ENCODE measurements around the gene DHX8.

The DHX8 gene

DNA sequence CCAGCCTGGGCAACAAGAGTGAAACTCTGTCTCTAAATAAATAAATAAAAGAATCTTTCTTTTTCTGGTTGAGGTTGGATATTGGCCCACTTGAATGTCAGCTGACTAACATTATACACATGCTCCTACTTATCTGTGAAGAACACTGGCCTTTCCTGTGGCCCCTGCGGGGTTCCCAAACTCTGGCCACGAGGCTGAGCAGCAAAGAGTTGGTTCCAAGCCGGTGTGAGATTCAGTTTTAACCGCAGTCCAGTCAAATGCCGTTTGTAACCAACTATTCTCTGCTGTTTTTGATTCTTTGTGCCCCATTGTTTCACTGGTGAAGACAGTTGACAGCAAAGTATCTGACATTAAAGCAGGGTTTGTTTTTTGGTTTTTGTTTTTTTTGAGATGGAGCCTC, 51.1 kb downstream of the DHX8 start:
- Histone ChIP-seq H3K9ac (ENCODE audit: low read length) (no peak overlapping the region), H3K27me3 (ENCODE audit: control insufficient read depth, insufficient read depth, low read length) (no peaks in the 10 kb centered on the region), H3K27ac (ENCODE audit: low read depth, low read length) (no peak overlapping the region), H3K36me3 (ENCODE audit: control insufficient read depth, insufficient read depth, low read length) (peaks cover 51% of the 10 kb centered on the region), H3K9me3 (ENCODE audit: control insufficient read depth, insufficient read depth, low read depth, low read length) (no peaks in the 10 kb centered on the region), H3K4me3 (ENCODE audit: low read depth, low read length) (no peak overlapping the region), H3K4me1 (ENCODE audit: control insufficient read depth, insufficient read depth, low read length) (peaks cover 53% of the 10 kb centered on the region)

DNA sequence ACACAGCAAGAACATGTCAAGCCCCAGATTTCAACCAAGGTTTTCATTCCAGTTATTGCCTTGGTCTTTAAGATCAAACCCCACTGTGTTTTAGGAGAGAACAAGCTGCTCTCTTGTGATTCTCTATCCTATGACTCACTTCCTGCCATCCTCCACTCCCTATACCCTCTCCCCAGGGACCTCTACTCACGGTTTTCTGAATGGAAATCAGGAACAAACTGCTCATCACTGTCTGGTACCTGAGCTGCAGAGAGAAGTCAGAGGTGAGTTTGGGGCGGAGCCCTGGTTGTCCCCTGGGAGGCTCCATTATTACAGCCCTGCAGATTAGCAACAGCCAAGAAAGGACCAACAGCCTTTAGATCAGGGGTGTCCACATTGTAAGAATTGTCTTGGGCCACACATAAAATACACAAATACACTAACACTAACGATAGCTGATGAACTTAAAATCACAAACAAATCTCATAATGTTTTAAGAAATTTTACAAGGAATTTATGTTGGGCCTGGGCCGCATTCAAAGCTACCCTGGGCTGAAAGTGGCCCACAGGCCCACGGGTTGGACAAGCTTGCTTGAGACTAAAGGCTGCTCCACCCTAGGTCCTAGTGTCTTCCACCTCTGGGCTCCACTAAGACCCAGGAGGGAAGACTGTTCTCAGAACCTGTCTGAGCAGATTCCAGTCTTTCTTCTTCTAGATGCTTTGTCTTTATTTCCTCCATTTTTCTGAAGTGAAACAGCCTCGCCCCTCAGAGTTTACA, 52.6 kb downstream of the DHX8 start:
- H3K4me3 ChIP-seq (ENCODE audit: low read depth, low read length), result no peak overlapping the region
- H3K36me3 ChIP-seq (ENCODE audit: control insufficient read depth, insufficient read depth, low read length), result peaks cover 46% of the 10 kb centered on the region
- H3K9ac ChIP-seq (ENCODE audit: low read length), result no peak overlapping the region
- H3K27ac ChIP-seq (ENCODE audit: low read depth, low read length), result no peak overlapping the region; the same call in 1 of the 2 replicates
- peaks cover 53% of the 10 kb centered on the region for H3K4me1 ChIP-seq (ENCODE audit: control insufficient read depth, insufficient read depth, low read length)
- H3K27me3 ChIP-seq (ENCODE audit: control insufficient read depth, insufficient read depth, low read length), result no peaks in the 10 kb centered on the region
- no peaks in the 10 kb centered on the region for H3K9me3 ChIP-seq (ENCODE audit: control insufficient read depth, insufficient read depth, low read depth, low read length)

DNA sequence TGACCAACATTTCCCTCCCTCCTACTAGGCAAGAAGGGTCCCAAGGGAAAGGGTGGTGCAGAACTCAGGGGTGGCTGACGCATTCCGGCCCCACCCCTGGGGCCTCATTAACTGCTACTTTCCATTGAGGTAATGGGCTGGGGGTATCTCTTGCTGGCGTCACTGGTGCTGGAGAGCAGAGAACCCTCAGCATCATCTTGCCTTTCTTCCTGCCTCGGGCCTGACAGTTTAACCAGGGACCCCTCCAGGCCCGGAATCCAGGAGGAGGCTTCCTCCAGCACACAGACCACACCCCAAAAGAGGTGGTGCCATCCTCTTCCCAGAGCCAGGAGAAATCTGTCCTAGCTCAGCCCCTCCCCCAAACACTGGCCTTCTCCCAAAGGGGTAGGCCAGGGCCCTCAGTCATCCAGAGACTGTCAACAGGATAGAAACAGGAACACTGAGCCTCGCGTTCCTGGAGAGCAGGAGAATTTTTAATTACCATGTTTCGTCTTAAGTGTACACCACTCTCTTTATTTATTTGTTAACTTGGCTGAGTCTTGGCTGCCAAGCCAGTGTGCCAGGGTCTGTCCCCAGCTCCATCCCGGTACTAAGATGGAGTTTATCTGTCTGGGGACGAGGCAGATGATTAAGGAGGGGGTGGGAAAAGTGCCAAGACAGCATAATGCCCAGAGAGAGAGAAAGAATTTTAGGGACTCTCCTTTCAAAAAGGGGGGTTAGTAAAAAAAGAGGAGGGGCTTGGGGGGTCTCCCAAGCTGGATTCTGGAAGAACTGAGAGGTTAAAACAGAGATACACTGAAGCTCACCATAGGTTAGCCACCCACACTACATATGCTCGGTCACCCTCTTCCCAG, 57.3 kb downstream of the DHX8 start:
- Histone ChIP-seq H3K9ac (ENCODE audit: low read length) (peak overlapping the region; percentile 17), H3K9me3 (ENCODE audit: control insufficient read depth, insufficient read depth, low read depth, low read length) (no peaks in the 10 kb centered on the region), H3K4me3 (ENCODE audit: low read depth, low read length) (peak overlapping the region; percentile 84), H3K27ac (ENCODE audit: low read depth, low read length) (no peak overlapping the region), H3K36me3 (ENCODE audit: control insufficient read depth, insufficient read depth, low read length) (peaks cover 18% of the 10 kb centered on the region), H3K4me1 (ENCODE audit: control insufficient read depth, insufficient read depth, low read length) (peaks cover 64% of the 10 kb centered on the region), H3K27me3 (ENCODE audit: control insufficient read depth, insufficient read depth, low read length) (no peaks in the 10 kb centered on the region)

- no peak overlapping the region for H3K27ac ChIP-seq (ENCODE audit: low read depth, low read length)
- H3K4me3 ChIP-seq (ENCODE audit: low read depth, low read length), result peak overlapping the region; percentile 84
- H3K4me1 ChIP-seq (ENCODE audit: control insufficient read depth, insufficient read depth, low read length), result peaks cover 68% of the 10 kb centered on the region
These were observed 59.1 kb downstream of the DHX8 start for GRCh38 chr17:43542859-43543258.

GRCh38 chr17:43543300-43543699, 59.5 kb downstream of the DHX8 start:
- Histone ChIP-seq H3K27ac (ENCODE audit: low read depth, low read length) (peak overlapping the region; percentile 94; the same call in 1 of the 2 replicates), H3K27me3 (ENCODE audit: control insufficient read depth, insufficient read depth, low read length) (no peaks in the 10 kb centered on the region; the same call in 1 of the 2 replicates), H3K9me3 (ENCODE audit: control insufficient read depth, insufficient read depth, low read depth, low read length) (no peaks in the 10 kb centered on the region), H3K4me1 (ENCODE audit: control insufficient read depth, insufficient read depth, low read length) (peaks cover 69% of the 10 kb centered on the region), H3K9ac (ENCODE audit: low read length) (peak overlapping the region; percentile 98), H3K36me3 (ENCODE audit: control insufficient read depth, insufficient read depth, low read length) (peaks cover 12% of the 10 kb centered on the region; the same call in 1 of the 2 replicates), H3K4me3 (ENCODE audit: low read depth, low read length) (peak overlapping the region; percentile 84)

More at GRCh38 chr17:43542859-43543258, 59.1 kb downstream of the DHX8 start:
- no peaks in the 10 kb centered on the region for H3K9me3 ChIP-seq (ENCODE audit: control insufficient read depth, insufficient read depth, low read depth, low read length)
- no peaks in the 10 kb centered on the region; the same call in 1 of the 2 replicates for H3K27me3 ChIP-seq (ENCODE audit: control insufficient read depth, insufficient read depth, low read length)
- H3K36me3 ChIP-seq (ENCODE audit: control insufficient read depth, insufficient read depth, low read length), result peaks cover 13% of the 10 kb centered on the region; the same call in 1 of the 2 replicates
- peak overlapping the region; percentile 33 for H3K9ac ChIP-seq (ENCODE audit: low read length)

GRCh38 chr17:43543771-43544575, 60.2 kb downstream of the DHX8 start:
- Histone ChIP-seq H3K4me1 (ENCODE audit: control insufficient read depth, insufficient read depth, low read length) (peaks cover 66% of the 10 kb centered on the region), H3K36me3 (ENCODE audit: control insufficient read depth, insufficient read depth, low read length) (peaks cover 10% of the 10 kb centered on the region; the same call in 1 of the 2 replicates), H3K27me3 (ENCODE audit: control insufficient read depth, insufficient read depth, low read length) (no peaks in the 10 kb centered on the region; the same call in 1 of the 2 replicates), H3K4me3 (ENCODE audit: low read depth, low read length) (peak overlapping the region; percentile 84), H3K27ac (ENCODE audit: low read depth, low read length) (peak overlapping the region; percentile 94), H3K9ac (ENCODE audit: low read length) (peak overlapping the region; percentile 98), H3K9me3 (ENCODE audit: control insufficient read depth, insufficient read depth, low read depth, low read length) (no peaks in the 10 kb centered on the region)

DNA sequence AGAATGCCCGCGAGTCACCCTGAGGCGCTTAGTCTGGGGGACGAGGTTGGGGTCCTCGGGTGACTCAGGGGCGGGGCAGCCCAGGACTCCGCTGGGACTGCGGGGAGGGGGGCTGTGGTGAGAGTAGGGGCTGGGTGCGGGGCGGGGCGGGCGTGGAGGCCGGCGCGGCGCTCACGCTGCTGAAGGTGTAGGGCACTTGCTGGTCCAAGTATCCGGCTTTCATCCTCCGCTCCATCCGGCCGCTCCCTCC, 61.5 kb downstream of the DHX8 start:
- Histone ChIP-seq H3K9ac (ENCODE audit: low read length) (peak overlapping the region; percentile 98), H3K36me3 (ENCODE audit: control insufficient read depth, insufficient read depth, low read length) (peaks cover 6% of the 10 kb centered on the region; the same call in 1 of the 2 replicates), H3K4me3 (ENCODE audit: low read depth, low read length) (peak overlapping the region; percentile 84), H3K9me3 (ENCODE audit: control insufficient read depth, insufficient read depth, low read depth, low read length) (no peaks in the 10 kb centered on the region), H3K27me3 (ENCODE audit: control insufficient read depth, insufficient read depth, low read length) (no peaks in the 10 kb centered on the region; the same call in 1 of the 2 replicates), H3K4me1 (ENCODE audit: control insufficient read depth, insufficient read depth, low read length) (peaks cover 66% of the 10 kb centered on the region), H3K27ac (ENCODE audit: low read depth, low read length) (peak overlapping the region; percentile 94; the same call in 1 of the 2 replicates)

- H3K27ac ChIP-seq (ENCODE audit: low read depth, low read length), result peak within 1 kb of the TSS; percentile 94; the same call in 1 of the 2 replicates
- H3K4me1 ChIP-seq (ENCODE audit: control insufficient read depth, insufficient read depth, low read length), result peaks cover 55% of the 10 kb centered on the region
- H3K9ac ChIP-seq (ENCODE audit: low read length), result peak within 1 kb of the TSS; percentile 98
- H3K36me3 ChIP-seq (ENCODE audit: control insufficient read depth, insufficient read depth, low read length), result peaks cover 6% of the 10 kb centered on the region; the same call in 1 of the 2 replicates
- H3K4me3 ChIP-seq (ENCODE audit: low read depth, low read length), result peak within 1 kb of the TSS; percentile 84
- H3K9me3 ChIP-seq (ENCODE audit: control insufficient read depth, insufficient read depth, low read depth, low read length), result no peaks in the 10 kb centered on the region
- H3K27me3 ChIP-seq (ENCODE audit: control insufficient read depth, insufficient read depth, low read length), result no peaks in the 10 kb centered on the region; the same call in 1 of the 2 replicates
These were observed 62.8 kb downstream of the DHX8 start, which contains the start of gene ETV4 for GRCh38 chr17:43546319-43547188. TSS of gene ETV4 (minus strand) at chr17:43546340. CDS start at chr17:43545617, 723 bp downstream.

DNA sequence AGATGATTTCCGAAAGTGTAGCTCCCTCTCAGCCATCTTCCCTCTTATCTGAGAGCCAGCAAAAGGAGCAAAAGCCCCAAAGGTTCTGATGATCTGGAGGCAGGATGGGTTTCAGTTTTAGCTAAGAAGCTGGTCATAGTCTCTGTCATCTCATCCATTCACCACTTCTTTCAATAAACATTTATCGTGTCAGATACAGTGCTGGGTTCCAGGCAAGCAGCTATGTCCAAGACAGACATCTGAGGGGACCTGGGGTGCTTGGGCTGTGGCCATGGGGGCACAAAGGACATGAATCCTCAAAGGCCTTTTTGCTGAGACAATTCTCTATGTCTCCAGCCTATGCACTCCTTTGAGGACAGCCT, 63.4 kb downstream of the DHX8 start:
- no peaks in the 10 kb centered on the region for H3K9me3 ChIP-seq (ENCODE audit: control insufficient read depth, insufficient read depth, low read depth, low read length)
- no peaks in the 10 kb centered on the region; the same call in 1 of the 2 replicates for H3K27me3 ChIP-seq (ENCODE audit: control insufficient read depth, insufficient read depth, low read length)
- no peak overlapping the region for H3K27ac ChIP-seq (ENCODE audit: low read depth, low read length)
- H3K36me3 ChIP-seq (ENCODE audit: control insufficient read depth, insufficient read depth, low read length), result peaks cover 5% of the 10 kb centered on the region; the same call in 1 of the 2 replicates
- H3K9ac ChIP-seq (ENCODE audit: low read length), result no peak overlapping the region
- peaks cover 49% of the 10 kb centered on the region for H3K4me1 ChIP-seq (ENCODE audit: control insufficient read depth, insufficient read depth, low read length)
- H3K4me3 ChIP-seq (ENCODE audit: low read depth, low read length), result peak overlapping the region; percentile 84; the same call in 1 of the 2 replicates
